GM12801 (cell line): ENCODE measurements around the gene CAMKMT.

Experiments used
- CTCF ChIP-seq: IDR thresholded peaks from one replicate; pipeline ENCODE4 v1.5.1; 2011; ENCODE audit warnings: control low read depth; ENCODE audit not compliant: insufficient read length; ENCODE audit errors: extremely low read depth

The CAMKMT gene

GRCh38 chr2:44424211-44424610 lies 62.5 kb downstream of the CAMKMT start:
- no peak for TF ChIP-seq CTCF

GRCh38 chr2:44429034-44429433 lies 67.3 kb downstream of the CAMKMT start:
- no peak for TF ChIP-seq CTCF

GRCh38 chr2:44430342-44430741 lies 68.6 kb downstream of the CAMKMT start:
- no peak for TF ChIP-seq CTCF

- no peak for TF ChIP-seq CTCF
Measured at GRCh38 chr2:44433895-44434294, 72.1 kb downstream of the CAMKMT start.

- TF ChIP-seq CTCF: no peak
Measured at GRCh38 chr2:44441200-44441599, 79.5 kb downstream of the CAMKMT start.

- no peak for TF ChIP-seq CTCF
Measured at GRCh38 chr2:44442019-44442418, 80.3 kb downstream of the CAMKMT start.

GRCh38 chr2:44443517-44443916 lies 81.8 kb downstream of the CAMKMT start:
- TF ChIP-seq CTCF: no peak

- TF ChIP-seq CTCF: no peak
Measured at GRCh38 chr2:44444881-44445280, 83.1 kb downstream of the CAMKMT start.
